Panc1 (cell line): ENCODE measurements around the gene PPP1R14B. TPM values are rescaled to one million over a fixed set of nuclear protein-coding genes. Genes with fewer than 3 reads are reported as not detected.

Experiments
- ATAC-seq: fragments of 200-7000 bp; cut with Tn5 transposase; 2 replicates; pipeline ENCODE4 v1.9.1; 2020; ENCODE audit warnings: mild to moderate bottlenecking, moderate library complexity
- BruUV-seq: library from RNA; stranded (reverse); fragments of 400-500 nt; replicated peaks from 2 replicates; lab custom pipeline; 2021; lab: Mats Ljungman, UMichigan
- CTCF ChIA-PET: fragments of 300-600 bp; sonication (Branson Sonifier 250); formaldehyde crosslinking; loops from one replicate; lab custom pipeline; 2022; ENCODE audit warnings: antibody characterized with exemption; lab: Charles Lee
- POLR2A ChIA-PET: fragments of 300-600 bp; sonication (Branson Sonifier 250); formaldehyde crosslinking; loops from one replicate; lab custom pipeline; 2022; ENCODE audit warnings: antibody characterized with exemption; lab: Charles Lee
- DNase-seq: peaks from one replicate; pipeline ENCODE4 v3.0.0-alpha.2; 2010; ENCODE audit warnings: low read depth, low spot score
- H3K27ac ChIP-seq: 2 replicates; pipeline ENCODE4 v1.5.1; 2011; ENCODE audit warnings: mild to moderate bottlenecking, low read length, inconsistent platforms
- H3K27me3 ChIP-seq: fragments of 200-500 bp; sonication (Bioruptor generic); 2 replicates; pipeline ENCODE4 v1.6.0; 2014; ENCODE audit warnings: low read length, inconsistent platforms; ENCODE audit not compliant: control insufficient read depth, insufficient read depth
- H3K36me3 ChIP-seq: fragments of 200-500 bp; sonication (Bioruptor generic); 2 replicates; pipeline ENCODE4 v1.5.1; 2014; ENCODE audit warnings: inconsistent platforms, mild to moderate bottlenecking, low read length, moderate library complexity; ENCODE audit not compliant: control insufficient read depth, insufficient read depth
- H3K4me1 ChIP-seq: 2 replicates; pipeline ENCODE4 v1.5.1; 2011; ENCODE audit warnings: inconsistent platforms, mild to moderate bottlenecking, low read length, moderate library complexity; ENCODE audit not compliant: control insufficient read depth, insufficient read depth
- H3K4me3 ChIP-seq, 2 experiments: 2 replicates each; pipeline ENCODE4 v1.5.1; 2011 to 2012; ENCODE audit warnings: low read depth in 2 of 2, low read length in 2 of 2, mild to moderate bottlenecking in 2 of 2, inconsistent platforms in 1 of 2, moderate library complexity in 1 of 2
- H3K9me3 ChIP-seq: fragments of 200-500 bp; sonication (Bioruptor generic); 2 replicates; pipeline ENCODE4 v1.5.1; 2014; ENCODE audit warnings: low read depth, mild to moderate bottlenecking, inconsistent platforms, low read length, moderate library complexity; ENCODE audit not compliant: control insufficient read depth, insufficient read depth
- POLR2AphosphoS5 ChIP-seq: IDR thresholded peaks from 2 replicates; pipeline ENCODE4 v1.6.1; 2012; ENCODE audit warnings: mild to moderate bottlenecking, low read depth, low read length, moderate library complexity
- SIN3A ChIP-seq: IDR thresholded peaks from 2 replicates; pipeline ENCODE4 v1.6.1; 2012; ENCODE audit warnings: low read depth, mild to moderate bottlenecking, low read length, moderate library complexity, borderline replicate concordance; ENCODE audit not compliant: insufficient read depth
- TCF7L2 ChIP-seq: IDR thresholded peaks from 2 replicates; pipeline ENCODE4 v1.6.1; 2011; ENCODE audit warnings: mild to moderate bottlenecking, low read depth, low read length, inconsistent platforms
- in situ Hi-C: cut with HindIII; loops from 2 replicates; pipeline ENCODE4 v1.10.0; 2016; ENCODE audit warnings: low sequenced_read_pairs, low pct_unique_long_range_greater_than_20kb
- intact Hi-C: fragments of 100-400 bp; cut with micrococcal nuclease; formaldehyde crosslinking; loops from one replicate; pipeline ENCODE4 v1.10.0; 2022; ENCODE audit not compliant: unreplicated experiment
- total RNA-seq: library from RNA; stranded (reverse); gene quantifications from one replicate; pipeline ENCODE4 v1.2.1, GENCODE V29; 2021; ENCODE audit not compliant: unreplicated experiment
- TF ChIP-seq, protein P1 (sequence below): fragments of 450-650 bp; IDR thresholded peaks from 2 replicates; pipeline ENCODE4 v1.5.1; 2017; ENCODE audit warnings: mild to moderate bottlenecking
- TF ChIP-seq, protein P2 (sequence below), 2 experiments: IDR thresholded peaks; 2 replicates each; pipeline ENCODE4 v1.6.1; 2011 to 2012; ENCODE audit warnings: low read depth in 2 of 2, control low read depth in 1 of 2, low read length in 1 of 2, mild to moderate bottlenecking in 1 of 2, moderate library complexity in 1 of 2; ENCODE audit not compliant: insufficient read depth in 1 of 2

The PPP1R14B gene
- total RNA-seq, 1 experiment from 2014 or later = 261 TPM

DNA sequence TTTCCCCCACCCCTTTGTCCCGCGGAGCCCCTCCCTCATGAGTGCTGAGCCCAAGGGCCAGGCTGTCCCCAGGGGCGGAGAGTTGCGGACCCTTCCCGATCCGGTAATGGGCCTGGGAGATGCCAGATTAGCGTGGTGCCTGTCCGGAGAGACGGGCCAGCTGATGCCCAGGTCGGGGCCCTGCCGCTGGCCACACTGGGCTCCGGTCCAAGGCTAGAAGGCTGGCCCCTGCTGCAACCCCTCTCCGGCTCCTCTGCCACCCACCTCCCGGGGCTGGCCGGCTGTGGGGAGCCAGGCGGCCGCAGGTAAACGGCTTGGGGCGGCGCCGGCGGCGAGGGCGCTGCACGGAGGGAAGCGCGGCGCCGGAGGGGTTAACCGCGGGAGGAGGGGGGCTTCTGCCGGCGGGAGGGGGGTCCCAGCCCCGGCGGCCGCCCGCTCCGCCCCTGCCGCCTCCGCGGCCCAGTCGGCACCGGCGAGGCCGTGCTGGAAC, 44.6 kb upstream of the PPP1R14B start, which contains the start of gene KCNK4:
TSS of gene KCNK4 (plus strand) at position 41 of the 490 bp plus-strand sequence. CDS start 1,717 bp downstream, outside the sequence.
- no peaks in the 10 kb centered on the region; the same call in none of the 2 replicates for H3K27me3 ChIP-seq
- H3K4me3 ChIP-seq = peak within 1 kb of the TSS; percentile 35 to 37
- H3K27ac ChIP-seq = no peak within 1 kb of the TSS
- CTCF ChIA-PET = interaction anchor here (1.4 kb wide), 1 partner anchor 10 kb away, joined by 12 read pairs; the partner anchor contains the start of gene CATSPERZ
- H3K4me1 ChIP-seq = peaks cover 17% of the 10 kb centered on the region
- no peak for DNase-seq
- POLR2A ChIA-PET = no interaction called here
- ATAC-seq = peak; percentile 54
- in situ Hi-C loops (no loop called here), intact Hi-C loops (no loop called here)
- H3K9me3 ChIP-seq = no peaks in the 10 kb centered on the region
- no TSS peak for BruUV-seq
- TF ChIP-seq POLR2AphosphoS5 (no peak), SIN3A (no peak), TCF7L2 (no peak)
- TF ChIP-seq, protein P1, sequence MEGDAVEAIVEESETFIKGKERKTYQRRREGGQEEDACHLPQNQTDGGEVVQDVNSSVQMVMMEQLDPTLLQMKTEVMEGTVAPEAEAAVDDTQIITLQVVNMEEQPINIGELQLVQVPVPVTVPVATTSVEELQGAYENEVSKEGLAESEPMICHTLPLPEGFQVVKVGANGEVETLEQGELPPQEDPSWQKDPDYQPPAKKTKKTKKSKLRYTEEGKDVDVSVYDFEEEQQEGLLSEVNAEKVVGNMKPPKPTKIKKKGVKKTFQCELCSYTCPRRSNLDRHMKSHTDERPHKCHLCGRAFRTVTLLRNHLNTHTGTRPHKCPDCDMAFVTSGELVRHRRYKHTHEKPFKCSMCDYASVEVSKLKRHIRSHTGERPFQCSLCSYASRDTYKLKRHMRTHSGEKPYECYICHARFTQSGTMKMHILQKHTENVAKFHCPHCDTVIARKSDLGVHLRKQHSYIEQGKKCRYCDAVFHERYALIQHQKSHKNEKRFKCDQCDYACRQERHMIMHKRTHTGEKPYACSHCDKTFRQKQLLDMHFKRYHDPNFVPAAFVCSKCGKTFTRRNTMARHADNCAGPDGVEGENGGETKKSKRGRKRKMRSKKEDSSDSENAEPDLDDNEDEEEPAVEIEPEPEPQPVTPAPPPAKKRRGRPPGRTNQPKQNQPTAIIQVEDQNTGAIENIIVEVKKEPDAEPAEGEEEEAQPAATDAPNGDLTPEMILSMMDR = no peak
- TF ChIP-seq, protein P2, sequence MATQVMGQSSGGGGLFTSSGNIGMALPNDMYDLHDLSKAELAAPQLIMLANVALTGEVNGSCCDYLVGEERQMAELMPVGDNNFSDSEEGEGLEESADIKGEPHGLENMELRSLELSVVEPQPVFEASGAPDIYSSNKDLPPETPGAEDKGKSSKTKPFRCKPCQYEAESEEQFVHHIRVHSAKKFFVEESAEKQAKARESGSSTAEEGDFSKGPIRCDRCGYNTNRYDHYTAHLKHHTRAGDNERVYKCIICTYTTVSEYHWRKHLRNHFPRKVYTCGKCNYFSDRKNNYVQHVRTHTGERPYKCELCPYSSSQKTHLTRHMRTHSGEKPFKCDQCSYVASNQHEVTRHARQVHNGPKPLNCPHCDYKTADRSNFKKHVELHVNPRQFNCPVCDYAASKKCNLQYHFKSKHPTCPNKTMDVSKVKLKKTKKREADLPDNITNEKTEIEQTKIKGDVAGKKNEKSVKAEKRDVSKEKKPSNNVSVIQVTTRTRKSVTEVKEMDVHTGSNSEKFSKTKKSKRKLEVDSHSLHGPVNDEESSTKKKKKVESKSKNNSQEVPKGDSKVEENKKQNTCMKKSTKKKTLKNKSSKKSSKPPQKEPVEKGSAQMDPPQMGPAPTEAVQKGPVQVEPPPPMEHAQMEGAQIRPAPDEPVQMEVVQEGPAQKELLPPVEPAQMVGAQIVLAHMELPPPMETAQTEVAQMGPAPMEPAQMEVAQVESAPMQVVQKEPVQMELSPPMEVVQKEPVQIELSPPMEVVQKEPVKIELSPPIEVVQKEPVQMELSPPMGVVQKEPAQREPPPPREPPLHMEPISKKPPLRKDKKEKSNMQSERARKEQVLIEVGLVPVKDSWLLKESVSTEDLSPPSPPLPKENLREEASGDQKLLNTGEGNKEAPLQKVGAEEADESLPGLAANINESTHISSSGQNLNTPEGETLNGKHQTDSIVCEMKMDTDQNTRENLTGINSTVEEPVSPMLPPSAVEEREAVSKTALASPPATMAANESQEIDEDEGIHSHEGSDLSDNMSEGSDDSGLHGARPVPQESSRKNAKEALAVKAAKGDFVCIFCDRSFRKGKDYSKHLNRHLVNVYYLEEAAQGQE (IDR thresholded peaks at IDR 0.05; ENCODE audit: insufficient read depth in 1 of 2, low read depth in 2 of 2, low read length in 1 of 2) = no peak
- H3K36me3 ChIP-seq = no peaks in the 10 kb centered on the region

DNA sequence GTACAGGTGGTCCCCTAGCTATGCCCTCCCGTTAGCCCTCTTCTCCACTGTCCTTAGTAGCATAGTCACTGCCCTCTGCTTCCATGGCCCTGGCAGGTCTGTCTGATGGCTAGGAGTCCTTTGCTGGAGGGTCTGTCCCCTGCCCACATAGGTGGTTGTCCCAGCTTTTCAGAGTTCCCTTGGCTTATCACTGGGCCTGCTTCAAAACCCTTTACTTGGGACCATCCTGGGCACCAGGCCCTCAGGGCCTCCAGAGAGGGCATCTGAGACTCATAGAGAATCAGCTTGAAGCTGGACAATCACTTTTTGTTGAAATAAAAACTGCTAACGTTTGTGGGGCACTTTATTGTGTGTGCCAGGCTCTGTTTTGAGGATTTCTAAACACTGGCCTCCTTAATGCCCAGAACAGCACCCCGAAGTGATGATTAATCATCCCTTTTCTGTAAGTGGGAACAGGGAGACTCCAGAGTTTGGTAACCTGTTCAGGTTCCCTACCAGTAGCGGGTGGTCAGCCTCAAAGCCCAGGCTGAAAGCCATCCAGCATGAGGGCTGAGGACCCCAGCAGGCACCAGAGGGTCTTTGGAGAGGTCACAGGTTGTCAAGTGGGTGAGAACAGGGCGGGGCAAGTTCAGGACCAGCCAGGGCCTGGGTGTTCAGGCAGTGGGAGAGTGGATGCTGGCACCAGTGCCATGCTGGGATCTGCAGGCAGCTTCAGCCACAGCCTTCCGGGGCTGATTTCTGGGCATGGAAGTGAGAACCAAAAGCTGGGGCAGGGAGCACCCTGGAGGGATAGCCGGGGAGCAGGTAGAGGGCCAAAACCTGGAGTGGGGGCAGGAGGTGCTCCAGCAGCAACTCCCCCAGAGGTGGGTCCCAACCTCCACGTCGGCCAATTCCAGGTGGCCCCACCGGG, 43.9 kb upstream of the PPP1R14B start:
- H3K9me3 ChIP-seq = no peaks in the 10 kb centered on the region
- no peaks in the 10 kb centered on the region for H3K36me3 ChIP-seq
- no TSS peak for BruUV-seq
- H3K27ac ChIP-seq = no peak overlapping the region
- H3K4me3 ChIP-seq = peak overlapping the region in 1 of 2 experiments; percentile 35; a peak in 3 of 4 replicates
- ChIA-PET CTCF (interaction anchor here (1.4 to 1.7 kb wide), 2 partner anchors 10 to 14 kb away, joined by 8 to 12 read pairs; partner anchors contain the start of gene CATSPERZ), POLR2A (interaction anchor here (0.6 kb wide), 1 partner anchor 38 kb away, joined by 4 read pairs; no protein-coding TSS in a partner anchor)
- no peaks in the 10 kb centered on the region; the same call in none of the 2 replicates for H3K27me3 ChIP-seq
- ATAC-seq (peak; percentile 30), DNase-seq (no peak)
- TF ChIP-seq POLR2AphosphoS5 (0 out of 2 replicates have a peak, but pooled peaks have one; percentile 29), SIN3A (no peak)
- peaks cover 20% of the 10 kb centered on the region for H3K4me1 ChIP-seq
- intact Hi-C loops (no loop called here), in situ Hi-C loops (no loop called here)
